ENCODE results near the gene PPIF.

Gene PPIF

GRCh38 chr10:79349766-79350406 lies 2.6 kb downstream of the PPIF start:
- Histone ChIP-seq H3K36me3 (ENCODE audit: insufficient read depth, low read length) (peaks cover 58% of the 10 kb centered on the region), H3K27me3 (ENCODE audit: insufficient read depth, low read length) (no peaks in the 10 kb centered on the region), H3K79me2 (ENCODE audit: control insufficient read depth, insufficient read depth, low read length, unreplicated experiment) (peaks cover 37% of the 10 kb centered on the region), H3K4me1 (ENCODE audit: control insufficient read depth, insufficient read depth, low read length, unreplicated experiment) (peaks cover 24% of the 10 kb centered on the region), H2AFZ (ENCODE audit: low read length, unreplicated experiment) (no peak overlapping the region), H3K4me3 (ENCODE audit: low read depth, low read length) (peak overlapping the region; percentile 98), H3K27ac (ENCODE audit: low read depth, low read length) (no peak overlapping the region)

- Histone ChIP-seq H3K27ac (ENCODE audit: low read depth, low read length) (no peak overlapping the region), H3K4me1 (ENCODE audit: control insufficient read depth, insufficient read depth, low read length, unreplicated experiment) (peaks cover 24% of the 10 kb centered on the region), H2AFZ (ENCODE audit: low read length, unreplicated experiment) (no peak overlapping the region), H3K36me3 (ENCODE audit: insufficient read depth, low read length) (peaks cover 58% of the 10 kb centered on the region), H3K27me3 (ENCODE audit: insufficient read depth, low read length) (no peaks in the 10 kb centered on the region), H3K79me2 (ENCODE audit: control insufficient read depth, insufficient read depth, low read length, unreplicated experiment) (peaks cover 37% of the 10 kb centered on the region), H3K4me3 (ENCODE audit: low read depth, low read length) (peak overlapping the region; percentile 98; the same call in 1 of the 2 replicates)
These were observed 3.3 kb downstream of the PPIF start for GRCh38 chr10:79350407-79351154.

GRCh38 chr10:79351332-79351731 lies 4.1 kb downstream of the PPIF start:
- Histone ChIP-seq H3K27ac (ENCODE audit: low read depth, low read length) (no peak overlapping the region), H3K4me1 (ENCODE audit: control insufficient read depth, insufficient read depth, low read length, unreplicated experiment) (peaks cover 24% of the 10 kb centered on the region), H2AFZ (ENCODE audit: low read length, unreplicated experiment) (no peak overlapping the region), H3K36me3 (ENCODE audit: insufficient read depth, low read length) (peaks cover 61% of the 10 kb centered on the region), H3K4me3 (ENCODE audit: low read depth, low read length) (no peak overlapping the region), H3K79me2 (ENCODE audit: control insufficient read depth, insufficient read depth, low read length, unreplicated experiment) (peaks cover 37% of the 10 kb centered on the region), H3K27me3 (ENCODE audit: insufficient read depth, low read length) (no peaks in the 10 kb centered on the region)

GRCh38 chr10:79352035-79352877 lies 5.0 kb downstream of the PPIF start:
- no peak overlapping the region for H3K27ac ChIP-seq (ENCODE audit: low read depth, low read length)

GRCh38 chr10:79353000-79353406 lies 5.7 kb downstream of the PPIF start:
- Histone ChIP-seq H3K79me2 (ENCODE audit: control insufficient read depth, insufficient read depth, low read length, unreplicated experiment) (peaks cover 30% of the 10 kb centered on the region), H3K4me1 (ENCODE audit: control insufficient read depth, insufficient read depth, low read length, unreplicated experiment) (peaks cover 18% of the 10 kb centered on the region), H3K36me3 (ENCODE audit: insufficient read depth, low read length) (peaks cover 70% of the 10 kb centered on the region)

More at GRCh38 chr10:79352035-79352877, 5.0 kb downstream of the PPIF start:
- peaks cover 18% of the 10 kb centered on the region for H3K4me1 ChIP-seq (ENCODE audit: control insufficient read depth, insufficient read depth, low read length, unreplicated experiment)
- no peak overlapping the region for H3K4me3 ChIP-seq (ENCODE audit: low read depth, low read length)
- H3K79me2 ChIP-seq (ENCODE audit: control insufficient read depth, insufficient read depth, low read length, unreplicated experiment): peaks cover 37% of the 10 kb centered on the region
- no peaks in the 10 kb centered on the region for H3K27me3 ChIP-seq (ENCODE audit: insufficient read depth, low read length)
- H3K36me3 ChIP-seq (ENCODE audit: insufficient read depth, low read length): peaks cover 70% of the 10 kb centered on the region
- H2AFZ ChIP-seq (ENCODE audit: low read length, unreplicated experiment): no peak overlapping the region

GRCh38 chr10:79353726-79354125 lies 6.5 kb downstream of the PPIF start:
- Histone ChIP-seq H2AFZ (ENCODE audit: low read length, unreplicated experiment) (no peak overlapping the region), H3K27me3 (ENCODE audit: insufficient read depth, low read length) (no peaks in the 10 kb centered on the region), H3K79me2 (ENCODE audit: control insufficient read depth, insufficient read depth, low read length, unreplicated experiment) (peaks cover 23% of the 10 kb centered on the region), H3K4me1 (ENCODE audit: control insufficient read depth, insufficient read depth, low read length, unreplicated experiment) (peaks cover 15% of the 10 kb centered on the region), H3K36me3 (ENCODE audit: insufficient read depth, low read length) (peaks cover 67% of the 10 kb centered on the region), H3K27ac (ENCODE audit: low read depth, low read length) (no peak overlapping the region), H3K4me3 (ENCODE audit: low read depth, low read length) (no peak overlapping the region)

More at GRCh38 chr10:79353000-79353406, 5.7 kb downstream of the PPIF start:
- H3K4me3 ChIP-seq (ENCODE audit: low read depth, low read length): no peak overlapping the region
- no peak overlapping the region for H2AFZ ChIP-seq (ENCODE audit: low read length, unreplicated experiment)
- H3K27ac ChIP-seq (ENCODE audit: low read depth, low read length): no peak overlapping the region
- H3K27me3 ChIP-seq (ENCODE audit: insufficient read depth, low read length): no peaks in the 10 kb centered on the region

GRCh38 chr10:79354141-79354540 lies 6.9 kb downstream of the PPIF start:
- Histone ChIP-seq H3K36me3 (ENCODE audit: insufficient read depth, low read length) (peaks cover 64% of the 10 kb centered on the region), H3K27ac (ENCODE audit: low read depth, low read length) (no peak overlapping the region), H3K79me2 (ENCODE audit: control insufficient read depth, insufficient read depth, low read length, unreplicated experiment) (peaks cover 19% of the 10 kb centered on the region), H3K27me3 (ENCODE audit: insufficient read depth, low read length) (no peaks in the 10 kb centered on the region), H3K4me1 (ENCODE audit: control insufficient read depth, insufficient read depth, low read length, unreplicated experiment) (peaks cover 11% of the 10 kb centered on the region), H3K4me3 (ENCODE audit: low read depth, low read length) (no peak overlapping the region), H2AFZ (ENCODE audit: low read length, unreplicated experiment) (no peak overlapping the region)

- Histone ChIP-seq H2AFZ (ENCODE audit: low read length, unreplicated experiment) (no peak overlapping the region), H3K27me3 (ENCODE audit: insufficient read depth, low read length) (no peaks in the 10 kb centered on the region), H3K36me3 (ENCODE audit: insufficient read depth, low read length) (peaks cover 60% of the 10 kb centered on the region), H3K27ac (ENCODE audit: low read depth, low read length) (no peak overlapping the region), H3K79me2 (ENCODE audit: control insufficient read depth, insufficient read depth, low read length, unreplicated experiment) (peaks cover 14% of the 10 kb centered on the region), H3K4me1 (ENCODE audit: control insufficient read depth, insufficient read depth, low read length, unreplicated experiment) (peaks cover 6% of the 10 kb centered on the region), H3K4me3 (ENCODE audit: low read depth, low read length) (no peak overlapping the region)
These were observed 7.3 kb downstream of the PPIF start for GRCh38 chr10:79354615-79355014.

GRCh38 chr10:79355420-79356017 lies 8.2 kb downstream of the PPIF start:
- Histone ChIP-seq H3K79me2 (ENCODE audit: control insufficient read depth, insufficient read depth, low read length, unreplicated experiment) (peaks cover 5% of the 10 kb centered on the region), H3K4me1 (ENCODE audit: control insufficient read depth, insufficient read depth, low read length, unreplicated experiment) (no peaks in the 10 kb centered on the region), H3K27ac (ENCODE audit: low read depth, low read length) (no peak overlapping the region), H3K27me3 (ENCODE audit: insufficient read depth, low read length) (no peaks in the 10 kb centered on the region), H3K4me3 (ENCODE audit: low read depth, low read length) (no peak overlapping the region), H3K36me3 (ENCODE audit: insufficient read depth, low read length) (peaks cover 51% of the 10 kb centered on the region), H2AFZ (ENCODE audit: low read length, unreplicated experiment) (no peak overlapping the region)

GRCh38 chr10:79356104-79356503 lies 8.8 kb downstream of the PPIF start:
- Histone ChIP-seq H3K27ac (ENCODE audit: low read depth, low read length) (no peak overlapping the region), H3K4me1 (ENCODE audit: control insufficient read depth, insufficient read depth, low read length, unreplicated experiment) (no peaks in the 10 kb centered on the region), H3K79me2 (ENCODE audit: control insufficient read depth, insufficient read depth, low read length, unreplicated experiment) (no peaks in the 10 kb centered on the region), H3K27me3 (ENCODE audit: insufficient read depth, low read length) (no peaks in the 10 kb centered on the region), H3K36me3 (ENCODE audit: insufficient read depth, low read length) (peaks cover 47% of the 10 kb centered on the region), H3K4me3 (ENCODE audit: low read depth, low read length) (no peak overlapping the region), H2AFZ (ENCODE audit: low read length, unreplicated experiment) (no peak overlapping the region)
